GM18951 (cell line): Measurements from ENCODE around the gene GAPT.

Source experiments
- POLR2A ChIP-seq: IDR thresholded peaks from 4 replicates; pipeline ENCODE4 v1.6.1; 2011; ENCODE audit warnings: mild to moderate bottlenecking; ENCODE audit not compliant: insufficient read length, insufficient read depth; ENCODE audit errors: extremely low read depth
- in situ Hi-C: fragments of 300-500 bp; cut with MboI; formaldehyde crosslinking; loops from one replicate; pipeline ENCODE4 v1.12.0; 2022; ENCODE audit warnings: low sequenced_read_pairs, mixed read lengths, inconsistent platforms; ENCODE audit not compliant: unreplicated experiment

The GAPT gene

DNA sequence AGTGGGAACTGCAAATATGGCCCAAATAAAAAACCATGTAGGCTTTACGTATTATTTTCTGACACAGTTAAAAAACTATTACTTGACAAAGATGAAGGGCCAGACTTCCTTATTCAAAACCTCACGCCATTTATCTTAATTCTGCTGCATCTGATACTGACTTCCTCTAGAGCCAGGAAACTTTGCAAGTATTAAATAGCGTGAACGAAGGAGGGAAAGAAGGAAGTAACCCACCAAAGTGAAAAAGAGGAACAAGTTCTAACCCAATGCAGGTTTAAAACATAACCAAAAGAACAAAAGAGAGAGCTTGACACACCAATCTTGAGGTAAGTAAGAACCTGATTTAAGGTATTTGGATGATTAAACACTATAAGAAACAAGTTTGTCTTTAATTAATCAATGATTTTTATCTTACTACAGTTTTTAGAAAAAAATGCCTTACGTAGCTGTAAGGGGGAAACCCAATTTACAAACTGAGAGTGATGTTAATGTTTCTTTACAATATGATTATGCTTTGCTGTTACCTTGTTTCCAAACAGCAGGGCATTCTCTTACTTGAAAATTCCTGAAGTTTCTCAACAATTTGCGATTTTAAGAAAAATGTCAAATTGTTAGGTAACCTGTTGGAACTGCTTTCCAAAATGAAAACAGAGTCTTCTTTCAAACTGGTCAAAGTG, at the start of gene GAPT:
Gene GAPT (plus strand): TSS at position 220 of the 677 bp plus-strand sequence. CDS start 3,102 bp downstream, outside the sequence.
- no peak for TF ChIP-seq POLR2A
- in situ Hi-C loops, result loop anchor here (25.0 kb wide), 1 partner anchor 346 kb away; no protein-coding TSS in a partner anchor

DNA sequence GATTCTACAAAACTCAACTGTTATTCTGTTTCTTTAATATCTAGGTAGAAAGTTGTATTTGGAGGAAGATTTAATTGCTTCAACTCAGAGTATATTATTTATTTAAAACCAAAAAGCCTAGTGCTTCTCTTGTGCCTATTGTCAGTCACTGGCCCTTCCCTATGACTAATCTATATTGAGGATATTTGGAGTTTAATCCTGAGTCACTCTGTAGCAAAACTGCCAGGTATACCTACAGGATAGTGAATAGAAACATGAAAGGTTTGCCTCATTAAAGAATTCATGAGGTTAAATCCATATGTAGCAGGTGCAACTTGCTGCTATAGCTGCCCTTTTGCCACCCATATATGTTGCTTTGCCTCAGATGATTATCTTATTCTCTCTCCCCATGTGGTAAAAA, 46.4 kb upstream of the GAPT start:
- in situ Hi-C loops, result no loop called here
- no peak for TF ChIP-seq POLR2A

GRCh38 chr5:58446024-58446423, 45.2 kb upstream of the GAPT start:
- in situ Hi-C loops, result no loop called here
- TF ChIP-seq POLR2A, result no peak

- in situ Hi-C loops, result no loop called here
- no peak for TF ChIP-seq POLR2A
Observed at GRCh38 chr5:58447226-58447625, 44.0 kb upstream of the GAPT start.

DNA sequence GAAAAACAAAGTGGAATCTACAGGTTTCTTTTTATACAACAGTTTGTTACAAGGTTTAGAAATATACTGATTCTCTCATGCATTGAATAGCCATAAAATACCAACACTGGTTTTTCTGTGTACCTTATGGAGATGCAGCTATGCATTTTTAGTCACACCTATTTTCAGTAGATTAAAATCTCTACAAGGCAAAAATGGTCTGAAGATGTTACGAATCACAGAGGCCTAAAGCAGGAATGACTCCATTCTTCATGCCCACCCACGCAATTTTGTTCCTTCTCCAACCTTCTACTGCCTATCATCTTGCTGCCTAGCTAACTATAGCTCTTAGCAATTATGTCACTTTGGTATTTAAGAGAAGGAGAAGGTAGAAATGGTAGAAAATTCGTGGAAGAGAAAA, 41.2 kb upstream of the GAPT start:
- in situ Hi-C loops, result loop anchor here (25.0 kb wide), 2 partner anchors 938 to 1163 kb away; no protein-coding TSS in a partner anchor
- TF ChIP-seq POLR2A, result no peak

DNA sequence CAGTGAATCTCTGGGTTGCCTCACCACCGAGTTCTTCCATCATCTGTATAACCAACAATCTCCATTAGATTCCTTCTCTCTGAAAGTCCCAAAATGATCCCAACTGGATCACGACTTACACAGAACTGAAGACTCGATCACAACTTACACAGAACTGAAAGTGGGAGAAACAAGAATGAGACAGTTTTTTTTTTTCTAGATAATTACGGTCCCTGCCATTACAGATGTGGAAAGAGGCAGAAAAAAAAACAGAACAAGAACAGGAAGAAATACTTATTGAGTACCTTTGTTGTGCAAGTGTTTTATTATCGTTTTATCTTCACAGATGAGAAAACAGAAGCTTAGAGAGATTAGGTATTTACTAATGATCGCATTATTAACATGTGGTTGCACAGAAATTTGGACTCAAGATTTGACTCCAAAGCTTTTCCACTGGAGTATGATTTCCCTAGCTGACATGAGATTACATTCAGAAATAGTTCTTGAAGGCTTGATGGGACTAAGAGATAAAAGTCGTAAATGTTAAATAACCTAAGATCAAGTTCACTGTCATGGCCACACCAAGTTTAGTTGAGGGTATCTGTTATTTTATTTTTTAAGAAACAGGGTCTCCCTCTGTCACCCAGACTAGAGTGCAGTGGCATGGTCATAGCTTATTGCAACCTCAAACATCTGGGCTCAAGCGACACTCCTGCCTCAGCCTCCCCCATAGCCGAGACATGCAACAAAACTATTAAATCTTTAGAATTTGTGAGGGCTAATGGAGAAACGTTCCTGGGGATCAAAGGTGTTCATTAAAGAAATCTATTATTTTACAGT, 40.2 kb upstream of the GAPT start:
- no peak for TF ChIP-seq POLR2A
- in situ Hi-C loops, result loop anchor here (25.0 kb wide), 2 partner anchors 939 to 1164 kb away; no protein-coding TSS in a partner anchor

- no peak for TF ChIP-seq POLR2A
- in situ Hi-C loops, result loop anchor here (25.0 kb wide), 2 partner anchors 940 to 1165 kb away; no protein-coding TSS in a partner anchor
Observed at GRCh38 chr5:58451732-58452565, 39.3 kb upstream of the GAPT start.

- in situ Hi-C loops, result loop anchor here (25.0 kb wide), 2 partner anchors 940 to 1165 kb away; no protein-coding TSS in a partner anchor
- no peak for TF ChIP-seq POLR2A
Observed at GRCh38 chr5:58452566-58453258, 38.5 kb upstream of the GAPT start.

GRCh38 chr5:58453306-58453705, 37.9 kb upstream of the GAPT start:
- in situ Hi-C loops, result loop anchor here (25.0 kb wide), 2 partner anchors 941 to 1166 kb away; no protein-coding TSS in a partner anchor

GRCh38 chr5:58454025-58454424, 37.2 kb upstream of the GAPT start:
- TF ChIP-seq POLR2A, result no peak
- in situ Hi-C loops, result loop anchor here (25.0 kb wide), 2 partner anchors 942 to 1167 kb away; no protein-coding TSS in a partner anchor

More at GRCh38 chr5:58453306-58453705, 37.9 kb upstream of the GAPT start:
- no peak for TF ChIP-seq POLR2A

GRCh38 chr5:58455066-58455465, 36.2 kb upstream of the GAPT start:
- no peak for TF ChIP-seq POLR2A
- in situ Hi-C loops, result loop anchor here (25.0 kb wide), 2 partner anchors 943 to 1168 kb away; no protein-coding TSS in a partner anchor

GRCh38 chr5:58455480-58455879, 35.8 kb upstream of the GAPT start:
- in situ Hi-C loops, result loop anchor here (25.0 kb wide), 2 partner anchors 943 to 1168 kb away; no protein-coding TSS in a partner anchor

More at GRCh38 chr5:58455480-58455879, 35.8 kb upstream of the GAPT start:
- TF ChIP-seq POLR2A, result no peak
